GM21367 (cell line): ENCODE data around the gene NMRK1.
A peak's percentile ranks its signal among the peaks of the same experiment; 100 is the strongest.

Source experiments
- ATAC-seq: cut with Tn5 transposase; IDR thresholded peaks from one replicate; pipeline ENCODE4 v1.9.1; 2021; ENCODE audit not compliant: unreplicated experiment

Gene NMRK1

DNA sequence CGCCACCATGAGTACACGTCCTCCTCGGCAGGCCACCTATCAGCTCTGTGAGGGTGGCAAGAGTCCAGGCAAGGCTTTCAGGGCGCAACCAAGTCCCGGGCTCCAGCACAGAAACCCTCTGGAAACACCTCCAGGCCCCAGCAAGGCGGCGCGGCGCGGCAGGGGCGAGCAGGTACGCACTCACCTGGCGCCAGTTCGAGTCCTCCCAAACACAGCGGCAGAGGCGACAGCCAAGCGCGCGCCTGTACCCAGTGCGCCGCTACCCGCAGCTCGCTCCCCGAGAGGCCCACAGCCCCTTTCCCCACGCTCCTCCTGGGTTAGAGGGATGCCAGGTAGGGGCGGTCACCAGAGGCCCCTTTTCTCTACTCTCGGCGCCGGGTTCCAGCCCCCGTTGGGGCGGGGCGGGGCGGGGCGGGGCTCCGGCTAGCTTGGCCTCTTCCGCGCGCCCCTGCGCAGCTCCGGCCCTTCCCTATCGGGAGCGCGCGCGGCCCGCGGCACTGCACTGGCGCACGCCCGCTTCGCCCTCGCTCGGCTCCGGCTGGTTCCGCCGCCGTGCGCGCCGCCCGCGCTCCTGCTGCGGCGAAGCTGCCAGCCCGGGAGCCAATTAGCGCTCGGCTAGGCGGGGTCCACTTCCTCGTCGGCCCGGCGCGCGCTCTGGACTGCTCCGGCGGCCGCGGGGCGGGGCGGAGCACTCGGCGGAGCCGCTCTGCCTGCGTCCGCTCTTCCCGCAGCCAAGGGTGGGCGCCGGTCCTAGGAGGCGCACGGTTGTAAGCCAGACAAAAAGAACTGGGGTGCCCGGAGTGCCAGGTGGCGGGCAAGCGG is at the start of gene NMRK1, which contains the start of gene OSTF1:
Gene NMRK1 (minus strand): TSS at position 332 of the 822 bp plus-strand sequence. CDS start 5,040 bp downstream, outside the sequence.
Gene OSTF1 (plus strand): TSS at position 691 of the 822 bp plus-strand sequence. CDS start 179 bp downstream, outside the sequence.
- peak; percentile 85 for ATAC-seq

DNA sequence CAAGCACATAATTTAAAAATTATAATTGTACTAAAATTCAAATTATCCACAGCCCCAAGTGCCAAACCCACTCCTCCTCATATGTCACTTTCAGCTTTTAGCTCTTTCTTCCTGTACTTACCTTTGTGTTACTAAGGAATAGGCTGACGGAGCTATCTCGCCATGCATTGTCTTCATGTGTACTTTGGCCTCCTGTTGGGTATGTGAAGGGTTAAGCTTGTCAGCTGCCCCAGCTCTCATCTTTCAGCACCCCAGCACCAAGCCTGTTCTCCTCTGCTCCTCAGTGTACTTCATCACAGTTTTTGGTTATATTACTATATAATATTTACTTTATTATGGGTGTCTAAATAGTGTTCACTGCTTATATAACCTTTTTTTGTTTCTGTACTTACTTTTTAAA is 46.5 kb upstream of the NMRK1 start:
- no peak for ATAC-seq

DNA sequence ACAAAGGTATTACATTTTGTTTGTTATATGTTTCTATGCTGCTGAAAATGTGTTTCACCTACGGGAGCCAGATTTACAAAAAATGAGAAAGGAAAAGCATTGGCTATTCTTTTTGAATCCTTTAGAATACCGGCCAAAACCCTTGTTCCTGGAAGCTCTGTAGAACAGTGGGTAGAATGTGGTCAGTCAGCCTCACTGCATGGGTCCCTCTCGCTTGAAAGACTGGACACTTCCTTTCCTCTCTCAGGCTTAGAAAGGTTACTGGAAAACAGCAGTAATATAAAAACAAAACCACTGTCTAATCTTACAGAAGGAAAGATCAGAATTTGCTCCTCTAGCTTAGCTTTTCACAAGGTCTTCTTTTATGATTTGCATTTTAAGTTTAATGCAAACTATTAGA is 45.4 kb upstream of the NMRK1 start:
- no peak for ATAC-seq

DNA sequence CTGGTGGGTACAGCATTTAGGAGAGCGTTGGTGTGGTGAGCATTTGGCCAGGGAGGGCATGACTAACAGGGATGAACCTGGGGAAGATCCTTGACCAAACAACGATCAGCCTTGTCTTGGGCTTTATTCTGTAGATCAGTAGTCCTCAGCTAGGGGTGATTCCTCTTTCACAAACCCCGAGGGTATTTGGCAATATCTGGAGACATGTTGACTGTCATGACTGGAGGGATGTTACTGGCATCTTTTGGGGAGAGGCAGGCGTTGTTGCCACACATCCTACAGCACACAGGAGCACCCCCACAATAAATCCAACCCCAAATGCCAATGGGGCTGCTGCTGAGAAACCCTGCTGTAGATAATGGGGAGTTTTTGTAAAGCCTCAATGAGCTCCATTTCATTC is 44.3 kb upstream of the NMRK1 start:
- no peak for ATAC-seq

DNA sequence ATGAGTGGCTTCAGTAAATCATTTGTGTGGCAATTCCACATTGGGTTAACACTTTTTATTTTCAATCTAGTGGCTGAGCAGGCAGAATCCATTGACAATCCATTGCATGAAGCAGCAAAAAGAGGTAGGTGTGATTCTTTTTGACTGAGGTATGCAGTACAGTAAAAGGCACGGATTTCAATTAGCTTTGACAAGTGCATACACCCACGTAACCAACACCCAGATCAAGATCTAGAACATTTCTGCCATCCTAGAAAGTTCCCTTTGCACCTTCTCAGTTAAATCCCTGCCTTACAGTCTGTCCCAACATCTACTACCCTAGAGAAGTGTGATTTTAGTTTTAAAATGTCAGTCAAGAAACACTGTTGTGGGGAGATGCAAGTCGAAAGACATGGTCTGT is 43.7 kb upstream of the NMRK1 start:
- no peak for ATAC-seq

DNA sequence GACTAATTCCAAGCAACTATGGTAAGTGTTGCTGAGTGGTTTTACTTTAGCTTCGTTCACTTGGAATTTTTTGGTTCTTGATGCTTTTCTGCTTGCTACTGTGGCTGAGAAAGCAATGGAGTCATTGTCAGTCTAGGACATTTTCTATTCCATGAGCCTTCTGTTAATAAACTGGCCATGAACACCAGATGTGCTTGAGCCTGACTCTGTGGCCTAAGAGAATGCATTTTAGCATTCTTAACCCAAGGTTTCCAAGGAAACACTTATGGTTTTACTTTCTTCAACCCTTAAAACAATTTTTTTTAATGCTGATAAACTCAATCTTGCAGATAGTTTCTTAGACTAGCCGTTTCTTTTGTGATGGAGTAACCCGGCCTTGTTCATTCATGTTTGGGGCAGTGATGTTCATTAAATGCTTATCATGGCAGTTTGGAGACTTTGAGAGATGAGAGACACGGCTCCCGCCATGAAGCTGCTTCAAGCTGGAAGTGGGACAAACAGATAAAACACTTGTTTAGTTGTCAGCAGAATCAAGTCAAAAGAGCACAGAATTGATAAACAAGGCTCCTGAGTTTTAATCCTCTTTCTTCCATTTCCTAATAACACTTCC is 42.8 kb upstream of the NMRK1 start:
- no peak for ATAC-seq

DNA sequence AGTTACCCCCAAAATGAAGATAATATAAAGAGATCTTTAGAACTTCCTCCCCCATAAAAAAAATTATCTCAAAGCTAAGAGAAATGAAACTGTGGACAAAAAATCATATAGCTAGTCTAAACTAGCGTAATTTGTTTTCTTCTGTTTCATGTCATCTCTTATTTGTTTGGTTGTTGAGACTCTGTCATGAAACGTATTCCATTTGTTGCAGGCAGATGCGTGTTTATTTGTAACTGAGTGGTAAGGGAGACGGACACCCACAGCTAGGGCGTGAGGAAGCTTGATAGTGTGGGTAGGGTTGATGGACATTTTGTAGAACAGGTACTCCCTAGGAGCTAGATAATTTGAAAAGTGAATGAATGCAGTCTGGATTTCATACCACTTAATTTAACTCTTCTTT is 42.2 kb upstream of the NMRK1 start:
- ATAC-seq: no peak

DNA sequence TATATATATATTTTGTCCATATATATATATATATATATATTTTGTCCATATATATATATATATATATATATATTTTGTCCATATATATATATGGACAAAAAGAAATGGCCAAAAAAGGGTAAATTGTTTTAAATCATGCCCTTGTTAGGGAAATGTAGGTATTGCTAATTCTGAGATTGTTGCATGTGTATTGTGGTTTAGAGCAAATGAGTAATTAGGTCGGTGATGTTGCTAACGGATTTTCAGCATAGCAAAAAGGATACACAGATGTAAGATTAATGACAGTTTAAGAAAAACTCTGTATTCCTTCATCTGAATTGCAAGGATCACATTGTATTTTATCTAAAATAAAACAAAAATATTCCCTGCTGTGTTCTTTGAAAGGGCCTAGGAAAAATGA is 40.6 kb upstream of the NMRK1 start:
- ATAC-seq: no peak

DNA sequence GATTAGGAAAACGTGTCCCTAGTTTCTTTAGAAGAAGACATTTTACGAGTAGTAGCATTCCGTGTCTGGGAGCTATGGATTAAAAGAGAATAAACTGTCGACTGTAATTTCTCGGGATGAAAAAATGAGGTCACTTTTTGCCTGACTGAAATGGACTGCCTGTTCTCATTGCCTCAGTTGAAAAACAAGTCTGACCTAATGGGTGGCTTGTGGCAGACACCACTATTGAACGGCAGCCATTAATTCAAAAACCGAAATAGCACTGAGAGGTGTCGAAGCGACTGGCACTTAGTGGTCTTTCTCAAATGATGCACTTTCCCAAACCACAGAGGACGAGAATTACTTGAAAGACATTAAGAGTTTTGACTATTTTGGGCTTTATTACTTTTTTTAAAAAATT is 35.7 kb upstream of the NMRK1 start:
- no peak for ATAC-seq

DNA sequence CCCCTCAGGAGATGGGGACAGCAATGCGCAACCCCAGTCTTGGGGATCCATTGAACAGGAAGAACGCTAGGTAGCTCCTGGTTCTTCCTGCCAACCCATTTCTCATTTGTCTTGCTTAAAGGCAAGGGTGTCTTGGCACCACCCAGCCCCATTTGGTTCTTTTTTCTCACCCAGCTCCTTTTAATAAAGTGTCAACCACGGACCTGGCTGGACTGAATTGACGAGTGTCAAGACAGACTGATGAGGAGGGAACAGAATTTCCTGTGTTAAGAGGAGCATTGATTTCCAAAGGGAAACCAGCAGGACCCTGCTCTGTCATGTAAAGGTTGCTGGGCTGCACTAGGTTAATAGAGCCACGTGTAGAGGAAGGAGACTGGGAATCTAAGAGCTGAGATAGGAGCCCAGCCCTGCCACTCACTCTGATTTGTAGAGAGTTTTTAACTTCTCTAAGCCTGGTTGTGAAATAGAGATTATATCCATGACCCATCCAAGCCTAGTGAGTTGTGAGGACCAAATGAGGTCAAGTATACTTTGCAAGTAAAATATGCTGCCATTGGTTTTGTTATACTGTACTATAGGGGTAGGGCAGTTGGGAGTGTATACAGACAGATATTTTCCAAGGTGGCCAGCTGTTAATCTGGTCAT is 34.1 kb upstream of the NMRK1 start:
- no peak for ATAC-seq

DNA sequence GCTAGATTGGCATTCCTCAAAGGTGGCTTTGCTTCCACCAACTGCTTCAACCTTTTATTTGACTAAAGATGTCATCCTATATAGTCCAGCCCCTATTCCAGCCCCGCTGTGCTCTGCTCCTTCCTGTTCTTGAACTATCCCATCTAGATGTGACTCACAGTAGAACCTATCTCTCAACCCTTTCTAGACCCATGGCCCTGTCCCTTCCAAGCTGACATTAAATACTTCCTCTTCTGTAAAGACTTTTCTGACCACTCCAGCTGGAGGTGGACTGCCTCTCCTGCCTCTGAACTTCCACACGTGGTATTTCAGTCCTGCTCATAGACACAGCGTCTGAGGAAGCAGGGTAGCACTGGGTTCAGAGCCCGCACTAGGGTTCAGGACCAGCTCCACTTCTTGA is 32.7 kb upstream of the NMRK1 start:
- no peak for ATAC-seq

DNA sequence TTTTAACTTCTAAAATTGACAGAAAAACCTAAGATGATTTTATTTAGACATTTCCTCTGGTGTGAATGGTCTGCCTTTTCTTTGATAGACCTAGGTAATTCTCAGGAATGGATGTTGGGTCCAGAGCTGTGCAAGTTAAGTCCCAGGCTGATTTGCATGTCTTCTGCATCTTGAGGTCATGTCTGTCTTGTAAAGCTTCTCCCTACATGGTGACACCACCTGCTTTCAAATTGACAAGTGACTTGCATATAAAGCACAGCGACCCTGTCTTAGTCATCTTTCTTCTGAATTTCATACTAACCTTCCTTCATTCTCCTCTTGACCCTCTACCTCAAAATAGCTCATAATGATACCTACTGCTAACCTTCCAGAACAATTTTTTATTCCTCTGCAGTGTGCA is 29.6 kb upstream of the NMRK1 start:
- ATAC-seq: no peak

DNA sequence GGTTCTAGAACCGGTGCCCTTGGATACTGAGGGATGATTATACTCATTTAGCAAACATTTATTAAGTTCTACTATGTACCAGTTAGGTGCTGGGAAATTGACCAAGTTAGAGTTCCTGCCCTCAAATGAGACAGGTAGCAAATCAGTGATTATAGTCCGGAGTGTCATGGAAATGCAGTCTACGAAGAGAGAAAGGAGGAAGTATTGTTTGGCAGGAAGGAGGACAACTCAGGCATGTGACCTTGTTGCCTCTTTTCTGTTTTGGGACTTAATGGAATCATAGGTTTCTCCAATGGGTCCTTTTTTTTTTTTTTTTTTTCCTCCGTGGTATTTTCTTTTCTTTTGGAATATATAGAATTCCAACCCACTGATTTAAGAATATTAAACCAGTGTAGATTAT is 28.4 kb upstream of the NMRK1 start:
- no peak for ATAC-seq

DNA sequence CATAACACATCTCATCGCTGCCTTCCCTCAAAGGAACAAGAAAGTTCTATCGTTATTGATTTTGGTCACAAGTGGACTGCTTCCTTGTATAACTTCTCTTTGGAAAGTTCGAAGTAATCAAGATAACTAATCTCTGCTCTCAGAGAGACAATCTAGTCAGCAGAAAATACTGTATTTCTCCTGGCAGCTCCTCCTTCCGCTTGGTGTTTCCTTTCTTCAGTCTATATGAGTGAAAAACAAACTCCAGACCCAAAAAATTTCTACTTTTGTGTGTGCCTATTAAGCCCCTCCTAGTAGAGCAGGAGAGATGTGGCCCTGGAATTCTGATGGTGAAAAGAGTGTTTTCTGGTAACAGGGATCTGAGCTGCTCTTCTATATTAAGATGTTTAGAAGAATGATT is 24.8 kb upstream of the NMRK1 start:
- no peak for ATAC-seq

DNA sequence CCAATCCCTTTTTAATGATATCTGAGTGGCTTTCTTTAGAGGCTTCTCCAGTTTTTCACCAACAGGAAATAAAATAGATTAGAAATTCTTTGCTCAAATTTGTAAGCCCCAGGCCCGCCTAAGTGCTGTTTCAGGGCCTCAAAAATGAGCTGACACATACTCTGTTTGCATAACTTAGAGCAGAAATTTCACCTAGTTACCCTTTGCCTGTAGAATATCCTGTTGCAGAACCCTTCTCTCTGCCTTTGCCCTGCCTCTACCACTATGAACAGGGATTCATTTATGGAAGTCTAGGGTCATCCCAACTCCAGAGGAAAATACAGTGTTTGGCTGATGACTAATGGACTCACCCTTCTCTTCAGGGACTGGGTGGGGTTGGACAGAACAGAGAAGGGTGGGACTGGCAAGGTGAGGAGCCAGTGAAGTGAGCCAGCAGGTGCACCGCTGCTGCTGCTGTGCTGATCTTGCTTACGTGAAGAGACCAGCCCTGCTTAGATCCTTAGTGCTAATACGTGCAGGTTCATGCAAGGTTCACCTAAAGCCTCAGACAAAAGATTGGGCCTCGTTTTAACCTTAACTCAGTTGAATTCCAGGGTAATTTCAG is 23.2 kb upstream of the NMRK1 start:
- ATAC-seq: no peak

DNA sequence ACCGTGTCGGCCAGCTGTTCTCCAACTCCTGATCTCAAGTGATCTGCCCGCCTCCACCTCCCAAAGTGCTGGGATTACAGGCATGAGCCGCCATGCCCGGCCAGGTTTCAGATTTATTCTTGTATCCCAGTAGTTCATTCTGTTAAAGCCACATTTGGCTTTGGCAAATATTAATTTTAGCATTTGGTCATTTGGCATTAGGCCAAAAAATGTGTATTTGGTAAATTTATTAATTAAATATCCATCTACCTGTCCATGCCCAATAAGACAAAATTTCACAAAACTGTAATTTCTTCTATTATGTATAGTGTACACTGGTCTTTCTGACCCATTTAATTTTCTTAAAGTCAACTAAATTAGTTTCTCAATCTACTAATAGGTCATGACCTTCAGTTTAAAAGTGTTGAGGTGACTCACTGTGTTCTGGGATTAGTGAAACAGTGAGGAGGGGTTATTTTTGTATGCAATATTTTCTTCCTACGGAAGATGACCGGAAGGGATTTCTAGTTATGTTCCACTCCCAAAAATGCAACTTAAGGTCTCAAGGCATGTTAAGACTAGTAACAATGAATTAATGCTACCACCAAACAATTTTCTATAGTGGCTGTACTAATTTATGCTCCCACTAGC is 21.4 kb upstream of the NMRK1 start:
- no peak for ATAC-seq

DNA sequence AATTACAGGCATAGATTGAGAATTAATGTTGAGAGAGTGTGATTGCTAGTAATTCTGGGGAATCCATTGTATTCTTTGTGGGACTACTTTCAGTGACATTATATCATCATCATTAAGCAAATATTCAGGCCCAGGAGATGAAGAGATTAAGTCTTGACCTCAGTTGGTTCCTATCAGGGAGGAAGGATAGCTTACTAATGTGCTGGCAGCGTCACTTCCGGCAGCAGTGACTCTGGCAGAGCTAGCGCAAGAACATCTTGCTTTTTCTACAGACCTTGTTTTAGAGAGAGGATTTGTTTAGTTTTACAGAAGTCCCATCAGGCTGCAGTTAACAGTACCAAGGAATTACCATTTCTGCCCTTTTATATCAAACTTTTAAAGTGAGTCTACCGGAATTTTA is 20.6 kb upstream of the NMRK1 start:
- ATAC-seq: no peak

DNA sequence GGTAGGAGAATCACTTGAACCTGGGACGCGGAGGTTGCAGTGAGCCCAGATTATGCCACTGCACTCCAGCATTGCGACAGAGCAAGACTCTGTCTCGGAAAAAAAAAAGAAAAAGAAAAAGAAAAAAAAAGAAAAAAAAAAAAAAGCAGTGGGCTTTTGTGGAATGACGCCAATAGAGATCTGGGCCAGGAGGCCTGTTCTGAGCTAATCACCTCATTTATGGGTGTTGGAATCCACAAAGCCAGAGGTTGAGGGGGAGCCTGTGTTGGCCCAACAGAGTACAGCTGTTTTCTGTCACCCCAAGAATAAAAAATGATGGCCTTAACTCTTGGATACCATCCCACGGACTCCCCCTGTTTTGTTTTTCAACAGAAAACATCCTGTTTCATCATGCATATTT is 18.9 kb upstream of the NMRK1 start:
- no peak for ATAC-seq

DNA sequence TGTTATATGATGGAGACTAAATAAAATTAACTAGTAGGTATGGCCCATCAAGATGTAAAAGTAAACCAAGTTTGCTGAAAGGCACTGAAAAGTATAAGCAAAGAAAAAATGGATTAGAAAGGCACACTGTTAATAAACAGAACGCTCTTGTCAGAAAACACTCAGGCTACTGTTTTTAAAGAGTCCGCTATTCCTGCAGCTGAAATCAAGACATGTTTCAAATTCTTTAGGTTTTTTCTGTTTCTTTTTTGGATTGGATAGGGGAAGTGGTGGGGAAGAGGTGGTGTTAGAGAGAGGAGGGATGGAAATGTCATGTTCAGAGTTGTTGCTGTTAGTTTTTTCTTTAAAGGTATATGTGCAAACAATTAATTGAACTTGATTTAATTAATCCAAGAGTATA is 17.9 kb upstream of the NMRK1 start:
- ATAC-seq: no peak

DNA sequence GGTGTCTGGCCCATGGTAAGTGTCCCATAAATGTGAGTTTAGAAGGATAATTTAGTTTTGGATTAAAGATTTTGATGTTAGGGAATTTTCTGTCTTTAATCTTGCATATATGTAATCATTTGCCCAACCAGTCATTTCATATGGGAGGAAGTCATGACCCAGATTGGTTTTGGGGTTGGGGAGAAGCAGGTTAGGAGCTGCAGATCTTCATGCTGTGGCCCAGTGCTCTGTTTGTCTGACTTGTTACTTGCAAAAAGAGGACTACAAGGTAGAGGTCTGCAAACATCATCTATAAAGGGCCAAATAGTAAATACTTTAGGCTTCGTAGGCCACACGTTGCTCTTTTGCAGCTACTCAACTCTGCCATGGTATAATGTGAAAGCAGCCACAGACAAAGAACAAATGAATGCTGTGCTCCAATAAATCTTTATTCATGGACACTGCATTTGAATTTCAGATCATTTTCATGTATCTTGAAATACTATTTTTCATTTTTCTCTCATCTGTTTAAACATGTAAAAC is 17.1 kb upstream of the NMRK1 start:
- ATAC-seq: no peak

DNA sequence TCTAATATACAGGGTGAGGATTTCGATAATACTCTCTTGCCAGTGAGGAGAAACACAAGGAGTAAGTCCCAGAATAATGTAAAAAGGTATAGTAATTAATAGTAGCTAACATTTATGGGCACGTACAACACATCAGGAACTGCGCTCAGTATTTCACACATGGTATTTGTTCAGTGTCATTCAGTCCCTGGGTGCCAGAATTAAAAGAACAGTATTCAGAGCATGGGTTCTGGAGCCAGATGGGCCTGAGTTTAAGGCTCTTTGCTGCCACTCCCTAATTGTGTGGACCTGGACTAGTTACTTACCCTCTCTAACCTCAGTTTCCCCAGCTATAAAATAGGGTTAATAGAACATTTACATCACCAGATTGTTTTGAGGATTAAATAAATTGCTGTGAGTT is 16.7 kb upstream of the NMRK1 start:
- no peak for ATAC-seq
